Stimulated activated CD4-positive, alpha-beta T cell treated with anti-CD3 and anti-CD28 coated beads, TNF-alpha, amount 100 ng/mL, for 24 hours (primary cell): ENCODE results near the gene EPHA5.

Source experiments
- DNase-seq, 3 experiments: peaks; one replicate each; pipeline ENCODE4 v3.0.0-alpha.2; 2020; ENCODE audit warnings: low read depth in 3 of 3

EPHA5 gene

DNA sequence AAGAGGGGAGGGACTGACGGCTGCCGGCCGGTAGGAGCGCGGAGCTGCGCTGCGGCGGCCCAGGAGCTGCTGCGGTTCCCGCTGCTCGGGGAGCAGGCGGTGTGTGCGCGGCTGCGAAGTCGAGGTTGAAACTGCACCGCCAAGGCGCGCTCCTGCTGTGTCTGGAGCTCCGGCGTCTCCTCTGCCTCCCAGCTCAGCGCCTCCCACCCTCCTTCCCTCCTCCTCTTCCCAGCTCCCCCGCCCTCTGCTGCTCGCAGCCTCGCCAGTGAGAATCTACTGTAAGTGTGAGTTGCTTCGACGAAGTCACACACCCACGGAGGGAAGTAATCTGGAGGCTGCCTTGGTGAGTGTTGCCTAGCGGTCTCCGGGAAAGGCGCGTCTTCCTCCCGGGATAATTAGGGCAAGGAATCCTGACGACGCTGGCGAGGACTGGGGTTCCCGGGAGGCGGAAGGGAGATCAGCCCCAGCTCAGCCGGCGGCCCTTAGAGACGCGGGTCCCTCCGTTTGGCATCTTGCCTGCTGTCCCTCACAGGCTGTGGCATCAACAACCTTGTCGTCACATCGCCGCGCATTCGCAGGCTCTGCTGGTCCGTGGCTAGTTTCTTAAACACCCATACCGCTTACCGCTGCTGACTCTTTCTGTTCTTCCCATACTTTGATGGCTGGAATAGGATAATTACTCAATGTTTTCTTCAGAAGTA, at the start of gene EPHA5:
TSS of gene EPHA5 (minus strand) at position 159 of the 701 bp plus-strand sequence. CDS start 747 bp downstream, outside the sequence.
- DNase-seq = no peak

DNA sequence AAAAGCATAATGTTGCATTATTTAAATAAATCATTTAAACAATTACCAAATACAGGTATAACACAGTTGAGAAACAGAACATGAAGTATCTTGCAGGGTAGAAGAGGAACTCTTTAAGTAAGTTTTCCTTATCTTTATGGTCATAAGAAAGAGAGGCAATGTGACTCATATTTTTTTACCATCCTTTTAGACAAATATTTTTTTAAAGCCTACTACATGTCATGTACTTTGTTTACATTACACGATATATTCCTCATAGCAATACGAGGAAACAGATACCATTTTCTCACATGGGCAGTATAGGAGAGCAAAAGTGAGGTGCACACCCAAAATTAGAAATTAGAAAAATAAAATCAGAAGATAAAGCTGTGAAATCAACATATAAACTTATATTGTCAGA, 49.3 kb upstream of the EPHA5 start:
- DNase-seq = no peak

DNA sequence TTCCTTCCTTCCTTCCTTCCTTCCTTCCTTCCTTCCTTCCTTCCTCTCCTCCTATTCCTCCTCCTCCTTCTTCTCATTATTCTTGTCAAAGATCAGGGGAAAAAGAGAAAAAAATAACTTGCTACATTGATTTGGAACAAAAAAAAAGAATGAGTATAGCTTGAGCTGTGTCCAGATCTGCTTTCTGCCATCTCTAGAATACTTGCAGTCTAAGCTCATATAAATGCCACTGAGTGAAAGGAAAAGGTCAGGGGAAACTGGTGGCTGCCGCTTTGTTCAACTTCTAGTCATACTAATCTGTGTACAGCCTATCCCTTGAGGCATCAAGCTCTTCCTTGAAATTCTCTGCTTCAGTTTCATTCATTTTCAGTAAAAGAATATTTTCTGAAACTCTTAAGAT, 28.3 kb upstream of the EPHA5 start:
- DNase-seq = no peak

DNA sequence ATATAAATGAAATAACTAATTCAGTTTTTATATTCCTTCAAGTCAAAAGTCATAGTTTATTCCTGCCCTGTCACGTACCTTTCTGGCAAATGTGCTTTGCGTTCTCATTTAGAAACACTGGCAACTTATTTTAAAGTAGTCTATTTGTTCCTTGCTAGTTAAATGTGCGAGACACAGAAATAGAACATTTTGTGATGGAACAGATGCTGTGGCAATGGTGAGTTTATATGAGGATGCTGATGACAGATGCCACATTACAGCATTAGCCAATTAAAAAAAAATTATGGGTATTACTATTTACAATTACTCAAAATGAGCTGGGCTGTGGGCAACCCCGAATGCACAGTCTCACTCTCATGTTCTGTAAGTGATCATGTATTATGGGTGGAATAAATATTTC, 26.1 kb upstream of the EPHA5 start:
- no peak for DNase-seq

DNA sequence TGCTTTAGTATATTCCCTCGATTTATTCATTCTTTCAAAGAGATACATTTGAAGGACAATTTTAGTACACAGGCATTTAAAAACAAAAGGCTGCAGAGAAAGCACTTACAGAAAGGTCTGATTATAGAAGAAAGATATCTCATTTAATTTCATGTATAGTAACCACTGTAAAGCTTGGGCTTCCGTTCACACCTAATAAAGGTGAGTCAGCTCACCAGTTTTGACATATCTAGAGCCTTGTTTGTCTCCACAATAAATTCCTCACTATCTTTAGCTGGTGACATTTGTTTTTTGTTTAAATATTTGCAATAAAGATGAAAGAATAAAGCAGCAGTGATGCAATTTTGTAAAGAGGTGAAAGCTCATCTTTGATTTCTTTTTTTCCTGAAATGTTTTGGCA, 1.1 kb upstream of the EPHA5 start:
- DNase-seq = no peak

DNA sequence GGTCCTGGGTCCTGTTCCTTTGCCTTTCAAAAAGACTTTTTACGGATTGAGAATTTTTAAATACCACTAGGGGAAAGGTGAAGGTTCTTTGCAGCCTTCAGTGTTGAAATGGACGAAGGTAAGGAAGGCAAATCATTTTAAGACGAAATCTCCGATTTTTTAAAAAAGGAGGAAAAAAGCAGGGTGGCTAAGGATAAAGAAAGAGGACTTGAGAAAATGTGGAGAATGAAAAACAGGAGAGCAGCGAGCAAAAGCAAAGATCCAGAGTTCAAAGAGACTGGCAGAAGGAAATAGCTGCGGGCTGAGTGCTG, 314 bp downstream of the EPHA5 start:
- no peak for DNase-seq

DNA sequence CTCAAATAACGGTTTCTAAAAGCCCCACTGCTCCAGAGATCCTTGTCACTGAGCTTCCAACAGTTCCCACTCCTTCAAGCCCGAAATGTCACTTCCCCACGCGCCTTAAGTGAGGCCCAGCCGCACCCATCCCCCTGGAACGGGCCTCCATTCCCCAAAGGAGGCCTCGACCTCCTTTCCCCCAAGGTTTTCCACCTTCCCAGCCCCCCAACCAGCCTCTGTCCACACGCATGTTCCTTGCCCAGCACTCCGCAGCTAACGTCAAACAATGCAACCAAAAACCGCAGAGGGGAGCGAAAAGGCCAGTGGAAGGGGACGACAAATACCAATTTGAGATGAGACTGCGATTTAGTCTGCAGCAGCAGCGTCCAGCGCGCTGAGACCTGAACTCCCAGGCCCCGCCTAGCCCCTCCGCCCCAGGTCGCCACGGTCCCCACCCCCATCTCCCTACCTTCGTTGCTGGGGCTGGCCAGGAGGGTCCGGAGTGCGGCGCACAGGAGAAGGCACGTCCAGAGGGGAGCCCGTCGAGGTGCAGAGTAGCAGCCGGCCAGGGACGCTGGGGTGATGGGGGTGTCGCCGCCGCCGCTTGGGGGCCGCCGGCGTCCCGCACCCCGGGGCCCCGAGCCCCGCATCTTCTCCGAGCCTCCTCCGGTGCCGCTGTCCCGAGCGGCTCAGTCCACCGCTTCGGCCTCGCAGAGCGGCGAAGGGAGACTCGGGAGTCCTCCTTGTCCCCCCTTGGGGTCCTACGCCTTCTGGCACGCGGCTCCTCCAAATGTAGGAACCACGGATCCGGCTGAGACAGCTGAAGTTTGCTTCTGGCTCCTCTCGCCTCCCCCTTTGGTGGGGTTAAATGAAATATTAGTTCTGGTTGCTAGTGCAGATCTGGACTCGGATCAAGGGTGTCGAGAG, 924 bp downstream of the EPHA5 start:
- DNase-seq = no peak

DNA sequence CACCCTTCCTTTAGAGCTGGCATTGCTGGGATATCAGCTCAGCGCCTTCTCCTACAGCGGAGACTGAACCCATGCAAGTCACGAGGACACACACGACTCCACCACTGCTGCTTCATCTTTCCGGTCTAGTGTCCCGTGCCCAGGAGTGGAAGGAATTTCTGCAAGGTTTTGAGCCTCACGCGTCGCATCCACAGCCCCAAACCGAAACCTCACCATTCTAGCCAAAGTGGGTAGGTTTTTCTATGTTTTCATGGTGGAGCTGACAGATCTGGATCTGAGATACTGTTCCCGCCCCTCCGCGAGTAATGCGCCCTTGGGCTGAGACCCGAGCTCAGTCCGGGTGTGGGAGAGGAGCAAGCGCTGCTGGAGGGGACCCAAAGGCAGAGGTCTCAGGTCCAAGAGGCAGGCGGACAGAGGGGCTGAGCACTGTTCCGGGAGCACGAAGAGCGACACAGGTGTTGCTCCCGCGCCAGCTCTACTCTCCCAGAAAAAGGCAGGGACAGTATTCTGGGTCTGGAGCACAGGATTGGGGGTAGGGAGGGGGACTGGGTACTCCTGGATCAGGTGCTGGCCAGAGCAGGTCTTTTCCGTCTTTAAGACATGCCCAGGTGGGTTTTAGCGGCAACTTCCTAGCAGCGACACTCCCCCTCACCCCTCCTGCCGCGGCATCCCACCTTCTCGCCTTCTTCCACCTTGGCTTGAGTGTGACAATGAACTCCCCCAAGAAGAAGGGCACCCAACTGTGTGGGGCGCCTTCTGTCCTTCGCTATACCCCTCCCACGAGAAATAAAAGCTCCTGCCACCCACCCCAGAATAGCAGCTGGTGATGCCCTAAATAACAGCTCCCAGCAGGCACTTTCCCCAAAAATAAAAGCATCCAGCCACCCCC, 1.8 kb downstream of the EPHA5 start:
- no peak for DNase-seq

DNA sequence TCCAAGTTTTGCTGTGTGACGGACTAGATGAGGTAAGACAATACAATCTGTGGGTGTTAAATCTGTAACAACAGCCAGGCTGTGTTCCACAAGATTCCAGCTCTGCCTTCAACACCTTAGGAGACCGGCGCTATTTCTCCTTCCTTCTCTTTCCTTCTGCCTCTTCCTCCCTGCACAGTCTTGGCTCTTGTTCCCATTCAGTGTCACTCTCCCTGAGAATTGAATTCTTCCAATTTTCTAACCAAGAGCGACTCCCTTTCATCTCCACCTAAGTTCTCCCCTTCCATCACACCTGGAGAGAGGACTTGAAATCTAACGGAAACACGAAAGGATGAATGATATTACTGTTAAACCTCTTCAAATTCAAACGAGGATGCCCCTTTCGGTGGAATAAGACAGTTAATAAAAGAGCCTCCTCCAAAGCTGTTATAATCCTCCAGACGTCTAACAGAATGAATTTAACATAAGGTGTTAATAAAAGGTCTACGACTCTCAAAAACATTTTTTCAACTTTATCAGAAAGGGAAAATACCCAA, 2.7 kb downstream of the EPHA5 start:
- DNase-seq = no peak

DNA sequence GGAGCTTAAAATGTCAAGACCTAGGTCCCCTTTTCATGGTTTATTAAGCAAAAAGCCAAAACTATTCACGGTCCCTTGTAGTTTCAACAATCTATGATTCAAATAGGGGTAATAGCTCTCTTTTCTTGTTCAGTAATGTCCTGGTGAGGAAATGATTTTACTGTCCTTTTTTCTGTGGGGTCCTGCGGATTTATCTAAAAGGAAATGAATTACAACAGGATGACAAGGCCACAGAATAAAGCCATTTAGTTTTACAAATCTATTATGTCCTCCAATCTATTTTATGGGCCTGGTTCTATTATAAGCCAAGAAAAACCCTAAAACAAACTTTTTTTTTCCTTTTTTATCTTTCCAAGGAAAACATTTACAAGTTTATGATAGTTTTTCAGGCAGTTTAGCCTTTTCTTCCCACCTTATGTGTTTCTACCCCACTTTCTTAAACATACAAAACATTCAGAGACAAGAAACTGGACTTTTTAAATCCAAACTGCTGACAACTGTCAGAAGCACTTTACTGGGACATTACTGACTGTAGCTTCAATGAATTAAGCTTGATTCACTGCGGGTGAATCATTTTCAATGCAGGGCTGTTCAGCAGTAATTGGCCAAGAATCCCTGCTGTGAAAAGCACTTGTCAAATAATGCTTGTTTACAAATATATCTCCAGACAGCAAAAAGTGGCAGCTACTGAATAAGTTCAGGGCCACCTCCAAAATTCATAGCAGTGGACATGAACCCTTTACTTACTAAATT, 4.3 kb downstream of the EPHA5 start:
- DNase-seq = no peak

DNA sequence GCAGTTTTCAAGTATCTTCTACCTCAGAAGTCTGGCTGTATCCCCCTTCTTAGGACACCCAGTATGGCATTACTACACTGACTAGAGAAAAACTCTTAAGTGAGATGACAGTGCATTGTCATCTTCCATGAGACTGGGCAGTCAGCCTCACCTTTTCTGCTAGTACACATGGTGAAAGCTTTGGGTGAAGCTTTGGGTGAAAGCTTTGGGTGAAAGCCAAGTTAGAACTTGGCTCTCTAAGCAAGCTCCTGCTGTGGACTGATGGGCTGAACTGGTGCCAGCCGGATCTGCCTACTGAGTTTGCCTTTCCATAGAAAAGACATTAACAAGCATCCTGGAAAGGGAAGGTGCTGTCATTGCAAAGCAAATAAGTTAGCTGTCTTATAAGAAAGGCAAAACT, 8.8 kb downstream of the EPHA5 start:
- no peak for DNase-seq

DNA sequence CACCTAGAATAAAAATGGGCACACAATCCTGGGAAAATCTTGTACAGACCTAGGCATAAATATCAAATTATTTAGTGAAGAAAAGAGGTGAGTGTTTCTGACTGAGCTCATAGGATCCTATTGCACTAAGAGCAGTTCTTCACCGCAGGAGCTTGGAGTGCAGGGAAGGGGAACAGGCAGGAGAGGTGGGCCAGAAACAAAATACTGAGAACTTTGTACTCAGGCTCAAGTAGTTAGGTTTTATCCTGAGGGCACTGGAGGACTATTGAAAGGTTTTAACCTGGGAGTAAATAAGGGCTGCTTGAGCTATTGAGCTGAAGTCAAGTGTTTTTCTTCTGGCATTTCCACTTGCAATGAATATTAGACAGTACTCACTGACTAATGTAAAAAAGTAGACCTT, 12.2 kb downstream of the EPHA5 start:
- no peak for DNase-seq

DNA sequence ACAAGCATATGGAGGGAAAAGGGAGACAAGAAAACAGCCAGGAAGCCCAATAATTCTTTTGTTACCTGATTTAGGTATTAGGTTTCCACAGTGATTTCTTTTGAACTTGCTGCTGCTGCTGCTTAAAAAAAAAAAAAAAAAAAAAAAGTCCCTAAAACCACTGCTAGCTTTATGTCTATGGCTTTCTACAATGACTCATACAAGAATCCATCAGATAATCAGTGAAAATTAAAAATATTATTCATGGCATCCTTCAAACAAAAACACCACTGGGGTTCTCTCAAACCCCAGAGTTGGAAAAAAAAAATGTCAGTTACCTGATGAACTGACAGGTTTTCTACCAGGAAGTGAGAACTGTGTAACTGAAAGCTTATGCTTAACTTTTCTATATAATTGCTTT, 14.3 kb downstream of the EPHA5 start:
- no peak for DNase-seq

DNA sequence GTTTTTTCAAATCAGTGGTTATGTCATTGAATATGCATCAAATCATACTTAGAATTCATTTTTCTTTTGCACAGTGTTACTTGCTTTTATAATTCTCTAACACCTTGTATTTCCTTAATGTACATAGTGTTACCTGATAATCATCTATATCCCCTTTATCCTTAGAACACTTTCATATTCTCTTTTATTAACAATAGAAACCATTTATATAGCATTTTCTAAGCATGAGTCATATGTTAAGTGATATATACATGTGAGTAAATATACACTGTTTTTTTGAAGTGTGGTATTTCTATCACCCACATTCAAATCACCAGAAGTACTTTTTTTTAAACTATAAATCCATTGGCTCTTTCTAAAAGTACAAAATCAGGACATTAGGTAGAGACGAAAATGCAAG, 15.3 kb downstream of the EPHA5 start:
- DNase-seq = no peak

DNA sequence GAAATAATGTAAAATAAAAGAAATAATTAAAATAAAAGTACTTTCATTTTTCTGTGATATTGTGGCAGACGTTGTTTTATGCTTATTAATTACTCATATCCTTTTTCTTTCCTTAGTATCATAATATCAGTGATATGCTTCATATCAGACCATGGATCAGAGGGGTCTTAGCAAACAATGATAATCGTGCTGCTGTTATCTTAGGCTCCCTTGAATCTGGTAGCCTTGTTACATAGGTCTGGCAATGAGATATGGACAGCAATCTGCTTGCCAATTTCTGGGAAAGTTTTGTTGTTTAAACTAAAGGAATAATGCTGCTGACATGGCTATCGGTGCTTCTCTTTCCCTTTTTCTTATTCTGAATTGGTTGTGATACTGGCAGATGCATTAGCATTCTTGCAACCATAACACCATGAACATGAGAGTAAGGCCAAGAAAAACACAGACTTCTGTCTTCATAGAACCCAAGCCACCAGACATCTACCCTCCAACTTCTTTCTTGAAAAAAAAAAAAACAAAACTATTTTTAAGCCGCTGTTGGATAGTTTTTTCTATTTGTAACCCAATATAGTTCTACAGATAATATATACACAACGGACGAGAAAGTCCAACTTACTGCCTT, 16.4 kb downstream of the EPHA5 start:
- no peak for DNase-seq

DNA sequence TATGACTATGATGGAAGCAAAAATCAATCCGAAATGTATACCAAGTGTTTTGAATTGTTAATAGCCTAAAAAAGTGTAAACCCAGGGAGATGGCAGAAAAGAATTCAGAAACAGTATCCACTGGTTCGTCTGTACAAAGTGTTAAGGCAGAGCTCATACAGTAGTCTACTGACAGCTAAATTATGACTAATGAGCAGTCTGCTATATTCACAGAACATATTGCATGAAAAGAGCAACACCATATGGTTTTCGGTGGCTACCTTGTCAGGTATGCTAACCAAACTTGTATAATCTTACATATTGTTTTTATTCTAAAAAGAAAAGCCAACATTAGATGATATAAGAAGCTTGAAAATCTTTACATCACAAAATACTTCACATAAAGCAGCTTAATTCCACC, 18.5 kb downstream of the EPHA5 start:
- DNase-seq = no peak

DNA sequence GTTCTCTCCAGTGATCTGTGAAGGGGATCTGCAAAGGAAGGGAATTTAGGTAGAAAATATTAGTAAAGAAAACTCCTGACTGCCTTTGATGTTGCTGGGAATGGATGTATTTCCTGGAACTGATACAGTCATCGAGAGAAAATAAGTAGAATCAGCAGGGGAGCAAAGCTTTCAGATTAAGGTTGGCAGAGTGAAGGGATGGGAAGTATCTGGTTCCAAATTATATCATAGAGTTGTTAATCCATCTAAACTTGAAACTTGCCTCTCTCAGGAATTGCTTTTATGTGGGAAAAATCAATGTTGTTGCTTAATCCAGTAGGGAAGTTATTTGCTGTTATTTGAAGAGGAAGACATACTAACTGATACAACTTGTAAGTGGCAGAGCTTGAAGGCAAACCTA, 19.3 kb downstream of the EPHA5 start:
- no peak for DNase-seq

DNA sequence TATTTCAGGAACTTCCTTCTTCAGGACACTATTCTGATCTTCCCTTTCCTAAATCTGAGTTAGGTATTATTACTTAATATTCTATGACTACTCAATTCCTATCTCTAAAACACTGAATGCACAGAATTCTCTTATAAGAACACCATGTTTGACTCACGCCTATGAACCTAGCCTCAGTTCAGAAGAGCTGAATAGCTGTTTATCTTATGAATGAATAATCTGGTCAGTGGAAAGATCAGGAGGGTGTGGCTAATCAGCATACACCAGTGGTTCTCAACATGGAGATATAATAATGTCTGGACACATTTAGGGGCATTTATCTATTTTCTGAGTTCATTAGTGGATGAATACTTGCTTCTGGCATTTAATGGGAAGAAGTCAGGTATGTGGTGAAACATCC, 24.2 kb downstream of the EPHA5 start:
- DNase-seq = no peak

DNA sequence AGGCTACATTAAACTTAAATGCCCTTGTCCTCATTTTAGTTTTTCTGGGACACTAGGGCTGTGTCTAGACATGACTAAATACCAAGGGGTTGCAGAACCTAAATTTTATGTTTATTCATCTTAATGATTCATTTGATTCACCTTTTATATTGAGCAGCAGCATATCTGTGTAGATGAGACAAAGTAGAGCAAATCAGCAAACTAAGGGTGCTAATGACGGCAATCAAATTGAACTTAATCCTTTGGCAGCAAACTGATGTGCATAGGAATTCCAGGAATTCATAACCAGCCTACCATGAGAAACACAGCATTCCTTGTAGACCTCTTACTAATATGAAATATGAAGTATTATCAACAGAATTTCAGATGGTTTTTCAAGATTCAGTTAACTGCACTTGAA, 25.1 kb downstream of the EPHA5 start:
- DNase-seq = no peak

DNA sequence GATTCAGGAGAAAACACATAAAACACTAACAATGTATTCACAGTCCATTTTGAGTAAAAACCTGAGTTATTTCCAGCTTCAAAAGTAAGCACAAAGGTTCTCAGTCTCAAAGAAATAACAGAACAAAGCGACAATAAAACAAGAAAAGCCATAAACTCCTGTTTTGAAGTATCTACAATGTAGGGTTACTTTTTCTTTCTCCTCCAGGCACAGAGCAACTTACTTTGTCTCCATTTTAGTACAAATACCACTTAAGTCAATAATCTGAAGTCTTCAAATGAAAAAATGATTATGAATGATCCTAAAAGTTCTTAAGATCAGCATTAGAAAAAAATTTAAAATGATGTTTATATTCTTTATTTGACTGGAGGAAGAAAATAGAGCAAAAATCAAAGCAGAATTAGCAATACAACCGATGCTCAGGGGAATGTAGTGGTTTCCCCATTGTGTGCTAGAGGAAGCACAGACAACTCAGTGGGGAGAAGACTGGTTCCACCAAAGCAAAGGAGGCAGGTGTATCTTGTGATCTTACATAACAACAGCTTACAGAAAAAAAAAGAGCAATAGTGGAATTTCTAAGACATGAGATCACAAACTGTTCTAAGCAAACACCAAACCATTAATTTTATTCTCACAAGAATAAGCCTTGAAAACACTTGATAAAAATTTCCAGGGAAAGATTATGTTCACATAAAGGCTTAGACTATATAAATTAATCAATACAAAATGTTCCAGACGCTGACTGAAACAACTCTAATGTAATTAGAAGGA, 35.1 kb downstream of the EPHA5 start:
- DNase-seq = no peak
